ENCODE measurements around the gene CGB2.
"Not testable (repeated sequence)": the region's sequence is repeated elsewhere in the genome, so short reads cannot be mapped to it uniquely, and the experiment has no call there.

CGB2 gene

DNA sequence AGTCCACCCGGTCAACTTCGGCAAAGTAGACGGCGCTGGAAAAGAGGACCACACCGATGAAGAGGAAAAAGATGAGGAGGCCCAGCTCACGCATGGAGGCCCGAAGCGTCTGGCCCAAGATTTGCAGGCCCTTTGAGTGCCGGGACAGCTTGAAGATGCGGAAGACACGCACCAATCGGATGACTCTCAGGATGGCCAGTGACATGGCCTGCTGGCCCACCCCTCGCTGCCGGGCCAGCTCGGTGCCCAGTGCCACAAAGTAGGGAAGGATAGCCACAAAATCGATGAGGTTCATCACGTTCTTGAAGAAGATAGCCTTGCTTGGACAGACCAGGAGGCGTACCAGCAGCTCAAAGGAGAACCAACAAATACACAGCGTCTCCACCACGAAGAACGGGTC lies 38.7 kb downstream of the CGB2 start:
- DNase-seq: no peak

DNA sequence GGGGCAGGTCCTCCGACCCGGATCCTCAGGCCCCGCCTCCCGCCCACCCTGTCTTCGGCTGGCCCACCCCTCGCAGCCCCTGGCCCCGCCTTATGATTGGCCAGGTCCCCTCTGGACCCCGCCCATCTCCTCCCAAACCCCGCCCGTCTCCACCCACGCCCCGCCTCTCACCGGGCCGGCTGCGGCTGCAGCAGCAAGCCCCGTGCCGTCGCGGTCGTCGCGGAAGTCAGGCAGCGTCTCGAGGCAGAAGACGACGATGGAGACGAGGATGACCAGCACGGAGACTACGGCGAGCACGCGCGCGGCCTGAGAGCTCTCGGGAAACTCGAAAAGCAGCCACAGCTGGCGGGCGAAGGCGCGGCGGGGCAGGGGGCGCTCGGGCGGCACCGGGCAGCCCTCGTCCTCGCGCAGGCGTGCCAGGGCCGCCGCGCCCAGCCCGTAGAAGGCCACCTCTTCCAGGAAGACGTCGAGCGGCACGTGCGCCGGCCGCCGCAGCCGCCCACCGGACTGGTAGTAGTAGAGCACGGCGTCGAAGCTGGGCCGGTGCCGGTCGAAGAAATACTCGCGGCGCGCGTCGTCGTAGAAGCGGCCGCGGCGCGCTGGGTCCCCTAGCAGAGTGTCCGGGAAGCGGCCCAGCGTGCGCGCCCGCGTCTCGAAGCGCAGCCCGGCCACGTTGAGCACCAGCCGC lies 40.3 kb downstream of the CGB2 start:
- no peak for DNase-seq

DNA sequence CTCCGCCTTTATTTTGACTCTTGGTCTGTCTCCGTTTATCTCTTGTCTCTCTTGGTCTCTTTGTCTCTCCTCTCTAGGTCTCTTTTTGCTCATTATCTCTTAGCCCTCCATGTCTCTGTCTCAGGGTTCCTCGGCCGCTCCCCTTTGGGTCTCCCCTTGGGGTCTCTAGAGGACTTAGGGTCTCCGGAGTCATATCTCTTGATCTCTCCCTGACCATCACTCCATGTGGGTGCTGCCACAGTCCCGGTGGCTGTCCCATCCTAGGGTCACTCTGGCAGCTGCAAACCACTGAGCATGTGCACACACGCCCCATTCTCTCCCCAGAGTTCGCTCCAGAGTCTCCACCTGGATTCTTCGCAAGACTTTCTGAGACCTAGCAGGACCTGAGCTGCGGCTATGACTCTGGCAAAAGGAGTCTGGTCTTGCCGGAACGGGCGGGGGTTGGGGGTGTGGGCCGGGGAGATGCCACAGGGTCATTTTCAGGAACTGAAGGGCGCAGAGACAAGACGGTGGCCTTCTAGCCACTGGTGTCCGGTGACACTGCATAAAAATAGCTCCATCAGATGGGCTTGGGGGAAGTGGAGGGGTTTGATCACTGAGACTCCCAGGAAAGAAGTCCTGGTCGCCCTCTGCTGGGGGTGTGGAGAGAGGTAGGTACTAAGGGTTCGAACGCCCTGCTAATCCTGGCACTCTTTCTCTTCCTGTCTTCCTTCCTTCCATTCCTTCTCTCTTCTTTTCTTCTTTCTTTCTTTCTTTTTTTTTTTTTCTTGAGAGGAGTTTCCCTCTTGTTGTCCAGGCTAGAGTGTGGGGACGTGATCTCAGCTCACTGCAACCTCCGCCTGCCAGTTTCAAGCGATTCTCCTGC lies 42.1 kb downstream of the CGB2 start:
- no peak for DNase-seq

DNA sequence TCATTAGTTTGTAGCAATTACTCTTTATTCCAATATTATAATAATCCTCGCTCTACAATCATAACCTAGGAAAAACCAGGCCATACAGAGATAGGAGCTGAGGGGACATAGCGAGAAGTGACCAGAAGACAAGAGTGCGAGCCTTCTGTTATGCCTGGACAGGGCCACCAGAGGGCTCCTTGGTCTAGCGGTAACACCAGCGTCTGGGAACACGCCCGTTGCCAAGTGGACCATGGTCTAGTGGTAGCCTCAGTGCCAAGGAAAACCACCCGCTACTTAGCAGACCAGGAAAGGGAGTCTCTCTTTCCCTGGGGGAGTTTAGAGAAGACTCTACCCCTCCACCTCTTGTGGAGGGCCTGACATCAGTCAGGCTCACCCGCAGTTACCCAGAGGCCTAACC lies 43.2 kb downstream of the CGB2 start:
- not testable (repeated sequence) for DNase-seq

DNA sequence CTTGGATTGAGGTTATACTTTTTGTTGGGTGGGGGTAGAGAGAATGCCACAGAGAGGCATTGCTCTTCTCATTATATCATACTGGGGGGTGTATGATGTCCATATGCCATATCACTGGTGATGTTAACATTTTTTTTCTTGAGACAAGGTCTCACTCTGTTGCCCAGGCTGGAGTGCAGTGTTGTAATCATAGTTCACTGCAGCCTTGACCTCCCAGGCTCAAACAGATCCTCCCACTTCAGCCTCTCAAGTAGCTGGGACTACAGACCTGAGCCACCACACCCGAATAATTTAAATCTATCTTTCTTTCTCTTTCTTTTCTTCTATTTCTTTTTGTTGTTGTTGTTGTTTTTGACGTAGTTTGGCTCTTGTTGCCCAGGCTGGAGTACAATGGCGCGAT lies 48.7 kb downstream of the CGB2 start:
- no peak for DNase-seq

DNA sequence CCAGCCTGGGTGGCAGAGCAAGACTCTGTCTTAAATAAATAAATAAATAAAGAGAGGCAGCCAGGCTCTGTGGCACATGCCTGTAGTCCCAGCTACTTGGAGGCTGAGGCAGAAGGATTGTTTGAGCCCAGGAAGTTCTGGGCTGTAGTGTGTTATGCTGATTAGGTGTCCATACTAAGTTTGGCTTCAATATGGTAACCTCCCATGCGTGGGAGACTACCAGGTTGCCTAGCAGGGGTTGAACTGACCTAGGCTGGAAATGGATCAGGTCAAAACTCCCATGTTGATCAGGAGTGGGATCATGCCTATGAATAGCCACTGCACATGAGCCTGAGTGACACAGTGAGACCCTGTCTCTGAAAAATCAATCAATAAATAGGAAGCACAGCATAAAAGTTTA lies 49.6 kb downstream of the CGB2 start:
- no peak for DNase-seq

All from activated gamma-delta T cell (primary cell).